T follicular helper cell (primary cell): ENCODE data around the gene FBXO21.

Experiments
- DNase-seq: peaks from one replicate; pipeline ENCODE4 v3.0.0-alpha.2; 2020; ENCODE audit warnings: low read depth

Gene FBXO21

GRCh38 chr12:117165342-117165741 is 24.9 kb downstream of the FBXO21 start:
- no peak for DNase-seq

- no peak for DNase-seq
Measured at GRCh38 chr12:117162633-117163032, 27.6 kb downstream of the FBXO21 start.

GRCh38 chr12:117162167-117162539 is 28.1 kb downstream of the FBXO21 start:
- no peak for DNase-seq

- no peak for DNase-seq
Measured at GRCh38 chr12:117161460-117162166, 28.7 kb downstream of the FBXO21 start.

GRCh38 chr12:117159674-117160073 is 30.6 kb downstream of the FBXO21 start:
- DNase-seq = no peak

GRCh38 chr12:117158911-117159553 is 31.2 kb downstream of the FBXO21 start:
- DNase-seq = no peak

- DNase-seq = no peak
Measured at GRCh38 chr12:117158096-117158495, 32.2 kb downstream of the FBXO21 start.

GRCh38 chr12:117155278-117156060 is 34.8 kb downstream of the FBXO21 start:
- peak; percentile 50 for DNase-seq

GRCh38 chr12:117152793-117153775 is 37.2 kb downstream of the FBXO21 start:
- DNase-seq = no peak

- DNase-seq = no peak
Measured at GRCh38 chr12:117151403-117152031, 38.8 kb downstream of the FBXO21 start.

GRCh38 chr12:117149431-117149830 is 40.8 kb downstream of the FBXO21 start:
- no peak for DNase-seq

GRCh38 chr12:117148642-117149041 is 41.6 kb downstream of the FBXO21 start:
- DNase-seq = no peak

GRCh38 chr12:117147639-117148038 is 42.6 kb downstream of the FBXO21 start:
- DNase-seq = no peak

- no peak for DNase-seq
Measured at GRCh38 chr12:117145597-117146154, 44.6 kb downstream of the FBXO21 start.

- no peak for DNase-seq
Measured at GRCh38 chr12:117144599-117144998, 45.7 kb downstream of the FBXO21 start.

- DNase-seq = no peak
Measured at GRCh38 chr12:117143008-117143532, 47.2 kb downstream of the FBXO21 start.

- no peak for DNase-seq
Measured at GRCh38 chr12:117142094-117142493, 48.2 kb downstream of the FBXO21 start.

- no peak for DNase-seq
Measured at GRCh38 chr12:117141097-117141898, 49.0 kb downstream of the FBXO21 start.

- DNase-seq = no peak
Measured at GRCh38 chr12:117140397-117141096, 49.7 kb downstream of the FBXO21 start.
